ENCODE results near the gene RNGTT. TPM values are rescaled to one million over a fixed set of nuclear protein-coding genes. Genes with fewer than 3 reads are reported as not detected.

RNGTT gene
- total RNA-seq, 1 experiment from 2014 or later, result 15.7 TPM

- Histone ChIP-seq H3K79me2 (ENCODE audit: low read length) (peaks cover 93% of the 10 kb centered on the region), H3K4me3 (ENCODE audit: low read length) (no peak overlapping the region), H2AFZ (ENCODE audit: low read length) (no peak overlapping the region), H3K4me2 (ENCODE audit: low read length) (no peak overlapping the region), H3K9ac (ENCODE audit: low read length) (no peak overlapping the region), H3K9me3 (ENCODE audit: low read length) (no peaks in the 10 kb centered on the region), H4K20me1 (ENCODE audit: low read length) (no peaks in the 10 kb centered on the region), H3K4me1 (ENCODE audit: insufficient read depth, low read length) (peaks cover 5% of the 10 kb centered on the region; the same call in 1 of the 2 replicates), H3K9me2 (replicated peaks; ENCODE audit: low read length) (no peaks in the 10 kb centered on the region), H3F3A (ENCODE audit: low read length, unreplicated experiment) (no peaks in the 10 kb centered on the region), H3K27me3 (ENCODE audit: low read length) (no peaks in the 10 kb centered on the region), H3K27ac (ENCODE audit: low read length) (no peak overlapping the region), H3K36me3 (ENCODE audit: low read depth, low read length) (no peaks in the 10 kb centered on the region)
- BruUV-seq (replicated peaks), result no TSS peak
- TF ChIP-seq EZH2 (IDR thresholded peaks at IDR 0.05; ENCODE audit: low read length, unreplicated experiment) (no peak), CTCF (conservative IDR thresholded peaks at IDR 0.05; ENCODE audit: low read depth, low read length) (no peak), EZH2phosphoT487 (IDR thresholded peaks at IDR 0.05; ENCODE audit: borderline replicate concordance, low read length) (no peak)
- intact Hi-C loops (cut with micrococcal nuclease), result no loop called here
- CTCF ChIA-PET, result no interaction called here
- POLR2A ChIA-PET (ENCODE audit: unreplicated experiment), result no interaction called here
- ATAC-seq (no peak), DNase-seq (no peak)
Measured at GRCh38 chr6:88958842-88959241, 4.6 kb downstream of the RNGTT start.

- no peak overlapping the region for H2AFZ ChIP-seq (ENCODE audit: low read length)
- no peaks in the 10 kb centered on the region for H3F3A ChIP-seq (ENCODE audit: low read length, unreplicated experiment)
- no peak overlapping the region for H3K4me3 ChIP-seq (ENCODE audit: low read length)
- intact Hi-C loops (cut with micrococcal nuclease), result no loop called here
- peaks cover 69% of the 10 kb centered on the region for H3K79me2 ChIP-seq (ENCODE audit: low read length)
- H3K9me3 ChIP-seq (ENCODE audit: low read length), result no peaks in the 10 kb centered on the region
- H3K4me2 ChIP-seq (ENCODE audit: low read length), result no peak overlapping the region
- H3K36me3 ChIP-seq (ENCODE audit: low read depth, low read length), result no peaks in the 10 kb centered on the region
- H4K20me1 ChIP-seq (ENCODE audit: low read length), result no peaks in the 10 kb centered on the region
- H3K4me1 ChIP-seq (ENCODE audit: insufficient read depth, low read length), result no peaks in the 10 kb centered on the region
- ATAC-seq, result no peak
- CTCF ChIA-PET, result no interaction called here
- POLR2A ChIA-PET (ENCODE audit: unreplicated experiment), result no interaction called here
- TF ChIP-seq EZH2phosphoT487 (IDR thresholded peaks at IDR 0.05; ENCODE audit: borderline replicate concordance, low read length) (no peak), EZH2 (IDR thresholded peaks at IDR 0.05; ENCODE audit: low read length, unreplicated experiment) (no peak)
- no peaks in the 10 kb centered on the region for H3K9me2 ChIP-seq (replicated peaks; ENCODE audit: low read length)
- no peak for DNase-seq
- BruUV-seq (replicated peaks), result no TSS peak
- H3K27me3 ChIP-seq (ENCODE audit: low read length), result no peaks in the 10 kb centered on the region
- no peak overlapping the region for H3K27ac ChIP-seq (ENCODE audit: low read length)
- no peak overlapping the region for H3K9ac ChIP-seq (ENCODE audit: low read length)
Measured at GRCh38 chr6:88953550-88954386, 9.7 kb downstream of the RNGTT start.

GRCh38 chr6:88952065-88952704 is 11.2 kb downstream of the RNGTT start:
- Histone ChIP-seq H3K9me2 (replicated peaks; ENCODE audit: low read length) (no peaks in the 10 kb centered on the region), H3K27ac (ENCODE audit: low read length) (no peak overlapping the region), H3K9ac (ENCODE audit: low read length) (no peak overlapping the region), H3K4me1 (ENCODE audit: insufficient read depth, low read length) (no peaks in the 10 kb centered on the region), H3K4me3 (ENCODE audit: low read length) (no peak overlapping the region), H3F3A (ENCODE audit: low read length, unreplicated experiment) (no peaks in the 10 kb centered on the region), H2AFZ (ENCODE audit: low read length) (no peak overlapping the region), H3K79me2 (ENCODE audit: low read length) (peaks cover 53% of the 10 kb centered on the region), H4K20me1 (ENCODE audit: low read length) (no peaks in the 10 kb centered on the region), H3K27me3 (ENCODE audit: low read length) (no peaks in the 10 kb centered on the region), H3K36me3 (ENCODE audit: low read depth, low read length) (no peaks in the 10 kb centered on the region), H3K9me3 (ENCODE audit: low read length) (no peaks in the 10 kb centered on the region), H3K4me2 (ENCODE audit: low read length) (no peak overlapping the region)
- ATAC-seq, result no peak
- DNase-seq, result no peak
- no peak for TF ChIP-seq CTCF (conservative IDR thresholded peaks at IDR 0.05; ENCODE audit: low read depth, low read length)
- TF ChIP-seq EZH2phosphoT487 (IDR thresholded peaks at IDR 0.05; ENCODE audit: borderline replicate concordance, low read length), result no peak
- no peak for TF ChIP-seq EZH2 (IDR thresholded peaks at IDR 0.05; ENCODE audit: low read length, unreplicated experiment)
- no TSS peak for BruUV-seq (replicated peaks)
- ChIA-PET CTCF (no interaction called here), POLR2A (ENCODE audit: unreplicated experiment) (no interaction called here)
- intact Hi-C loops (cut with micrococcal nuclease), result no loop called here

Data from PC-3 (cell line).